GM10266 (cell line): ENCODE measurements around the gene KIF7.

Source experiments
- DNase-seq: peaks from one replicate; pipeline ENCODE4 v3.0.0; 2012; ENCODE audit errors: extremely low spot score
- TF ChIP-seq, protein P1 (sequence below): IDR thresholded peaks from 2 replicates; pipeline ENCODE4 v1.5.1; 2012; ENCODE audit warnings: mild to moderate bottlenecking, low read depth; ENCODE audit not compliant: control insufficient read depth, insufficient read depth; ENCODE audit errors: missing control alignments

The KIF7 gene

DNA sequence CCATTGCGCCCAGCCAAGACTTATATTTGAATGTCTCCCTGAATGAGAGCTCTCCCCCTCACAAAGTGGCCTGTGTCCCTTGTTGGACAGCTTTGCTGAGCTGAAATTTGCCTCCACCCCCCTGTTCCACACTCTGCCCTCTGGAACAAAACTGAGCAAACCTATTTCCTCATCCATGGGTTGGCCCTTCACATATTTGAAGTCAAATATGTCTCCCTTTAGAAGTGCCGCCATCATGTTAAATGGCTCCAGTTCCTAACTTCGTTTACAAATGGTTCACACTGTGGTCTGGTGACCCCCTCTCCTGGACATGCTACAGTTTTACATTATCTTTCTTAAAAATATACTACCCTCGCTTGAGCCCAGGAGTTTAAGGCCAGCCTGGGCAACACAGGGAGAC lies 19.3 kb upstream of the KIF7 start:
- no peak for DNase-seq
- TF ChIP-seq, protein P1, sequence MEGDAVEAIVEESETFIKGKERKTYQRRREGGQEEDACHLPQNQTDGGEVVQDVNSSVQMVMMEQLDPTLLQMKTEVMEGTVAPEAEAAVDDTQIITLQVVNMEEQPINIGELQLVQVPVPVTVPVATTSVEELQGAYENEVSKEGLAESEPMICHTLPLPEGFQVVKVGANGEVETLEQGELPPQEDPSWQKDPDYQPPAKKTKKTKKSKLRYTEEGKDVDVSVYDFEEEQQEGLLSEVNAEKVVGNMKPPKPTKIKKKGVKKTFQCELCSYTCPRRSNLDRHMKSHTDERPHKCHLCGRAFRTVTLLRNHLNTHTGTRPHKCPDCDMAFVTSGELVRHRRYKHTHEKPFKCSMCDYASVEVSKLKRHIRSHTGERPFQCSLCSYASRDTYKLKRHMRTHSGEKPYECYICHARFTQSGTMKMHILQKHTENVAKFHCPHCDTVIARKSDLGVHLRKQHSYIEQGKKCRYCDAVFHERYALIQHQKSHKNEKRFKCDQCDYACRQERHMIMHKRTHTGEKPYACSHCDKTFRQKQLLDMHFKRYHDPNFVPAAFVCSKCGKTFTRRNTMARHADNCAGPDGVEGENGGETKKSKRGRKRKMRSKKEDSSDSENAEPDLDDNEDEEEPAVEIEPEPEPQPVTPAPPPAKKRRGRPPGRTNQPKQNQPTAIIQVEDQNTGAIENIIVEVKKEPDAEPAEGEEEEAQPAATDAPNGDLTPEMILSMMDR: no peak

DNA sequence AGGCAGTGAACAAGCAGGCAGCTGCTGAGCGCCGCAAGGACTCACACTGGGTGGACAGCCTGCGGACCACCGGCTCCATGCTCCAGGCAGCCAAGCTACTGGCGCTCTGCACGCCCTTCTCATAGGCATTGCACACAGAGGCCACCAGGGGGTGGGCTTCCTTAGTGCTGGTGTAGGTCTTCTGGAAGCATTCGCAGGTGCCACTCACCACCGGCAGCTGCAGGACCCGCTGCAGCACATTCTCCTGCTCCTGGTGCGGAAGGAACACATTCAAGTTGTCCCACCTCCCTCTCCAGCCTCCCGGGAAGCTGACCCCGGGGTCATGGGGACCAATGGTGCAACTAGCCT lies 17.9 kb upstream of the KIF7 start:
- TF ChIP-seq, protein P1: peak; percentile 39
- DNase-seq: peak; percentile 43

DNA sequence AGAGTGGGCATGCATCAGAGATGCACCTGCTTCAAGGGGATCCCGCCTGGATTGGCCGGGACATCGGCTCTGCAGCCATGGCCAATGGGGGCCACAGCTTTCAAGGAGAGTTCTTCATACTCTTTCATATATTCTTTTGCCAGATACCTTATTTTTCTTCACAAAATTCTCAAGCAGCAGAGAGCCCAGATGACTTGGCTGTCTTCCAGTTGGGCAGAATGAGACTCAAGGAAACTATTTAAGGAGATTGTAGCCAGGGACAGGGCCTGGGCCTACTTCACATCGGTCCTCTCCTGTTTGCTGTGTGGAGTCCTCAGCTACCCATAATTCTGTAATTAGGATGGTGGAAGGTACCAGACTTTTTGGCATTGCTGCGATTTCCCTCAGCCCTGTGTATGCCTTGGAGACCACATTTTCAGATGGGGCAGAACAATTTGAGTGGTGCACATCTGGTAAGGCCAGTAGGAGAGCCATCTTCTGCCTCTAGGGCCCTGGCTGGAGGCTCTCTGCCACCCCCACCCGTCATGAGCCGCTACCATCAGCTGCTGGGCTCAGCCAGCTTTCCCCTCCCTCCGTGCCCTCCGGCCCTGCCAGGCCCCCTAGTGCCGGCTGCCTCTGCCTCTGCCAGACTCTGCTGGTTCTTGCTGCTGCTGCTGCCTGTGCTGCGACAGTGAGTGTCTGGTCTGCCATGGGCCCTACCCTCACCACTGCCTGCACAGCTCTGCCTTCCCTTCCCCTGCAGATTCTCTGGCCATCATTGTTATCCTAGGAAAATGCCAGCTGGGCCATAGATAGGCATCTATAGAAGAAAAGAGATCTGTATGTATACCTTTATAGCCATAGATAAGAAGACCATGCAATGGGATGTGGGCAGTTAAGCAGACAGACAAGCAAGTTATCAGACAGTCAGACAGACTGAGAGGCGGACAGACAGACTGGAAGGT lies 17.2 kb upstream of the KIF7 start:
- no peak for DNase-seq
- TF ChIP-seq, protein P1: no peak

DNA sequence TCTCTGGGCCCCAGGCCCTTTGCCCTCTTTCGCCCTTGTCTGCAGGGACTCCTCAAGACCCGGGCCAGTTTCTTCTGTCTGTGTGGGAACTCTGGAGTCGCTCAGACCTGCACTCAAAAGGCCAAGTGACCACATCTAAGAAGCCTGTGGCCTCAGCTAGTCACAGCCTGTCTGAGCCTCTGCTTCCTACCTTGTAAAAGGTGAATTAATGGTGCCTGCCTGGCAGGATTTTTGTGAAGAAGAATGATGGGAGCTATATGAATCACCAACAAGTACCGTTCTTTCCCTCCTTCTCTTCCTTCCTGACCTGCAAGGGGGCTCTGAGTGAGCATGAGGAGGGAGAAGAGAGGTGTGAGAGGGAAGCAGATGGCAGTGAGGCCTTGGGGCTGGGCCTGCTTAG lies 16.4 kb upstream of the KIF7 start:
- TF ChIP-seq, protein P1: no peak
- DNase-seq: no peak

DNA sequence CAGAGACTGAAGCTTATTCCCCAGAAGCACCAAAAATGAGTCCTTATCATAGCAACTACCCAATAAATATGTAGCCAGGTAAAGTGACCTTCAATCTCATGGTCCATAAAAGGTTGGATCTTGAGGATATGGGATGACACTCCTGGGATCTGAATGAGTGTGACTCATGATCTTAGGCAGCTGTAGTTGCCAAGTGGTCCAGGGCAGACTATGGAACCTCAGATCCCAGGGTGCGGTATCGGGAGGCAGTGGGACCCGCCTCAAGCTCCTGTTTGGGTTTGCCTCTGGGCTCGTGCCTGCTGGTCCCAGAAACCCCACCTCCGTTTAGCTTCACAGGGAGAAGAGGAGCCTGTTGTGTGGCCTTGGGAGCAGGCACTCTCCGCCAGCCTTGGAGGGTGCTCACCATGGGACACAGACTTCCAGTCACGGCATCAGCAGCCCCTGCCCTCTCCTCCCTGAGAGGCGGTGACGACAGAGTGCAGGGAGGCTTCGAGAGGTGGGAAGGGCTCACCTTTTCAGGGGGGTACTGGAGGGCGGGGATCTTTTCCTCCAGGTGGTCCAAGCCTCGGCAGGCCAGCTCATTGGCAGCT lies 15.8 kb upstream of the KIF7 start:
- TF ChIP-seq, protein P1: no peak
- DNase-seq: no peak

DNA sequence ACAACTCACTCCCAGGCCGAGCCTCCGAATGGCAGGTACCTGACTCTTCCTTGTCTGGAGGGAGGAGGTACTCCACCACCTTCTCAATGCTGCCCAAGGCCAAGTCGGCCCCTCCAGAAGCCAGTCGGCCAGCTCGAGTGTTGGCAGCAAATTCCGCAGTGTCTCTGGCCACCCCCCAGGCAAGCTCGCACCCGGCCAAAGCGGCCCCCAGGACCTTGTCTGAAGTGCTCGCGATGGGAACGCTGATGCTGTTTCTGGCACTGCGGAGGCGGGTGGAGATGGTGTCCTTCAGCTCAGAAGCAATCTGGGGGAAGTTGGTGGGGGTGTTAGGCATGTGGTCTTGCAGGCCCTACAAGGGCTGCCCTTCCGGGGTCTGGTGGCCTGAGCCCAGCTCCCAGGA lies 14.7 kb upstream of the KIF7 start:
- TF ChIP-seq, protein P1: no peak
- DNase-seq: no peak

DNA sequence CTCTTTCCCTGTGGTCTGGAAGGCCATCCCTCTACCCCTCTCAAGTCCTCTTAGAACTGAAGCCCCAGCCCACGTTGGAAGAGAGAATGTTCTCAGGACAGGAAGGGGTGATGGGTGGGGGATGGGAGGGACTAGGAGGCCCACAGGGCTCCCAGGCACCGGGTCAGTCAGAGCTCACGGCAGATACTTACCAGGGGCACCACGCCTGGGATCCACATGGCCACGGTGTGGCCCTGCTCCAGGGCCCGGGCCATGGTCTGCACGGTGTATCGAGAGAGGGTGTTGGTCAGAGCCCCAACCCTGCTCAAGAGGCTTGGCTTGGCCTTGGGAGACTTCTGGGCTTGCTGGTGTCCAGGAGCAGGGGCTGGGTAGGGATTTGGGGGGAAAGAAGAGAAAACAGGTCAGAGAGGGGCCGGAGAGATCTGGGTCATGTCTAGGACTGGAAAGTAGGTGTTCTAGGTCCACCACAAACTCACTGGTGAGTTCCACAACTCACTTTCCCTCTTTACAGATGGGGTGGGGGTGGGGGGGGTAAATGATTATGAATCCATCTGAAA lies 14.1 kb upstream of the KIF7 start:
- TF ChIP-seq, protein P1: no peak
- DNase-seq: peak; percentile 16
